Measurements from ENCODE around the gene STYXL2.

The STYXL2 gene

GRCh38 chr1:167126811-167127210 lies 32.9 kb downstream of the STYXL2 start:
- no peak for DNase-seq (ENCODE audit: low spot score)
- no peak for TF ChIP-seq CTCF (IDR thresholded peaks at IDR 0.05; ENCODE audit: extremely low read depth, missing control alignments)

- no peak for TF ChIP-seq CTCF (IDR thresholded peaks at IDR 0.05; ENCODE audit: extremely low read depth, missing control alignments)
- DNase-seq (ENCODE audit: low spot score) = no peak
These were observed 33.4 kb downstream of the STYXL2 start for GRCh38 chr1:167127236-167127635.

GRCh38 chr1:167127661-167128060 lies 33.8 kb downstream of the STYXL2 start:
- no peak for DNase-seq (ENCODE audit: low spot score)
- no peak for TF ChIP-seq CTCF (IDR thresholded peaks at IDR 0.05; ENCODE audit: extremely low read depth, missing control alignments)

- TF ChIP-seq CTCF (IDR thresholded peaks at IDR 0.05; ENCODE audit: extremely low read depth, missing control alignments) = no peak
- DNase-seq (ENCODE audit: low spot score) = no peak
These were observed 34.7 kb downstream of the STYXL2 start for GRCh38 chr1:167128261-167129227.

- DNase-seq (ENCODE audit: low spot score) = no peak
- no peak for TF ChIP-seq CTCF (IDR thresholded peaks at IDR 0.05; ENCODE audit: extremely low read depth, missing control alignments)
These were observed 37.1 kb downstream of the STYXL2 start for GRCh38 chr1:167130829-167131510.

- DNase-seq (ENCODE audit: low spot score) = no peak
- no peak for TF ChIP-seq CTCF (IDR thresholded peaks at IDR 0.05; ENCODE audit: extremely low read depth, missing control alignments)
These were observed 38.6 kb downstream of the STYXL2 start for GRCh38 chr1:167132301-167133010.

Measured in GM20000 (cell line).